SK-N-SH treated with all-trans-retinoic acid at 6 μM for 48 hours (cell line): ENCODE data around the gene GAGE10.

Source experiments
- ATAC-seq: fragments of 200-7000 bp; cut with Tn5 transposase; 3 replicates; pipeline ENCODE4 v1.9.1; 2020; ENCODE audit warnings: mild to moderate bottlenecking, moderate library complexity
- ARNTL ChIP-seq: fragments of 450-650 bp; formaldehyde crosslinking; IDR thresholded peaks from 2 replicates; pipeline ENCODE4 v1.5.0; 2020; ENCODE audit warnings: low read depth, mild to moderate bottlenecking, moderate library complexity, borderline replicate concordance
- CREB5 ChIP-seq: fragments of 250-450 bp; sonication (Bioruptor Pico); IDR thresholded peaks from 2 replicates; pipeline ENCODE4 v1.5.1; 2020; ENCODE audit warnings: low read depth, mild to moderate bottlenecking, moderate library complexity
- CSDC2 ChIP-seq: fragments of 250-450 bp; sonication (Bioruptor Pico); IDR thresholded peaks from 2 replicates; pipeline ENCODE4 v1.5.0; 2020; ENCODE audit warnings: mild to moderate bottlenecking, moderate library complexity
- CSRNP3 ChIP-seq: fragments of 250-450 bp; sonication (Bioruptor Pico); IDR thresholded peaks from 2 replicates; pipeline ENCODE4 v1.5.1; 2021; ENCODE audit warnings: mild to moderate bottlenecking, moderate library complexity
- ESRRG ChIP-seq: fragments of 250-450 bp; sonication (Bioruptor Pico); IDR thresholded peaks from 2 replicates; pipeline ENCODE4 v1.6.1; 2021; ENCODE audit warnings: mild to moderate bottlenecking
- GLIS3 ChIP-seq: fragments of 250-450 bp; sonication (Bioruptor Pico); IDR thresholded peaks from 2 replicates; pipeline ENCODE4 v1.5.0; 2020; ENCODE audit warnings: mild to moderate bottlenecking, moderate library complexity
- ISL1 ChIP-seq: fragments of 250-450 bp; sonication (Bioruptor Pico); IDR thresholded peaks from 2 replicates; pipeline ENCODE4 v2.1.2; 2022; ENCODE audit warnings: mild to moderate bottlenecking, moderate library complexity
- OSR1 ChIP-seq: fragments of 250-450 bp; sonication (Bioruptor Pico); IDR thresholded peaks from 2 replicates; pipeline ENCODE4 v1.8.0; 2022; ENCODE audit warnings: moderate library complexity, mild to moderate bottlenecking, inconsistent platforms
- PATZ1 ChIP-seq: fragments of 250-450 bp; sonication (Bioruptor Pico); IDR thresholded peaks from 2 replicates; pipeline ENCODE4 v1.8.0; 2020; ENCODE audit warnings: mild to moderate bottlenecking, moderate library complexity, borderline replicate concordance
- POU6F1 ChIP-seq: fragments of 250-450 bp; sonication (Bioruptor Pico); IDR thresholded peaks from 2 replicates; pipeline ENCODE4 v1.8.0; 2021; ENCODE audit warnings: low read depth, mild to moderate bottlenecking, moderate library complexity, borderline replicate concordance
- PPARA ChIP-seq: fragments of 250-450 bp; sonication (Bioruptor Pico); IDR thresholded peaks from 2 replicates; pipeline ENCODE4 v1.5.0; 2020; ENCODE audit warnings: mild to moderate bottlenecking, borderline replicate concordance
- RARB ChIP-seq: fragments of 250-450 bp; sonication (Bioruptor Pico); IDR thresholded peaks from 2 replicates; pipeline ENCODE4 v1.8.0; 2021; ENCODE audit warnings: mild to moderate bottlenecking, moderate library complexity
- SNAI2 ChIP-seq: fragments of 250-450 bp; sonication (Bioruptor Pico); IDR thresholded peaks from 2 replicates; pipeline ENCODE4 v1.5.0; 2020; ENCODE audit warnings: mild to moderate bottlenecking, moderate library complexity
- TCF4 ChIP-seq: fragments of 250-450 bp; sonication (Bioruptor Pico); IDR thresholded peaks from 2 replicates; pipeline ENCODE4 v1.8.0; 2021; ENCODE audit warnings: mild to moderate bottlenecking, moderate library complexity, borderline replicate concordance
- TOX ChIP-seq: fragments of 250-450 bp; sonication (Bioruptor Pico); IDR thresholded peaks from 2 replicates; pipeline ENCODE4 v1.8.0; 2021; ENCODE audit warnings: mild to moderate bottlenecking, moderate library complexity, borderline replicate concordance
- TSHZ2 ChIP-seq: fragments of 250-450 bp; sonication (Bioruptor Pico); IDR thresholded peaks from 2 replicates; pipeline ENCODE4 v1.5.0; 2020; ENCODE audit warnings: mild to moderate bottlenecking, moderate library complexity
- ZC3H10 ChIP-seq: fragments of 250-450 bp; sonication (Bioruptor Pico); IDR thresholded peaks from 2 replicates; pipeline ENCODE4 v1.5.1; 2021; ENCODE audit warnings: mild to moderate bottlenecking, moderate library complexity
- ZFP3 ChIP-seq: fragments of 250-450 bp; sonication (Bioruptor Pico); IDR thresholded peaks from 2 replicates; pipeline ENCODE4 v1.5.0; 2020; ENCODE audit warnings: mild to moderate bottlenecking, moderate library complexity
- ZFP30 ChIP-seq: fragments of 450-650 bp; formaldehyde crosslinking; IDR thresholded peaks from 2 replicates; pipeline ENCODE4 v1.5.0; 2022; ENCODE audit warnings: mild to moderate bottlenecking, moderate library complexity
- ZNF565 ChIP-seq: fragments of 450-650 bp; formaldehyde crosslinking; conservative IDR thresholded peaks from 2 replicates; pipeline ENCODE4 v1.5.0; 2020; ENCODE audit warnings: low read depth, mild to moderate bottlenecking, moderate library complexity
- ZNF8 ChIP-seq: fragments of 450-650 bp; formaldehyde crosslinking; IDR thresholded peaks from 2 replicates; pipeline ENCODE4 v1.5.0; 2020; ENCODE audit warnings: mild to moderate bottlenecking, moderate library complexity

The GAGE10 gene

GRCh38 chrX:49257074-49257790, 46.2 kb upstream of the GAGE10 start:
- no peak for TF ChIP-seq GLIS3
- no peak for TF ChIP-seq ZNF565 (CRISPR knock-in tag)
- no peak for TF ChIP-seq ZFP30 (CRISPR knock-in tag)
- TF ChIP-seq ZFP3 = no peak
- TF ChIP-seq OSR1 (CRISPR knock-in tag) = no peak
- TF ChIP-seq TOX = no peak

GRCh38 chrX:49257846-49258748, 45.3 kb upstream of the GAGE10 start:
- no peak for ATAC-seq
- TF ChIP-seq ZFP3 = no peak
- no peak for TF ChIP-seq ISL1
- TF ChIP-seq TCF4 (CRISPR knock-in tag) = no peak
- no peak for TF ChIP-seq ZFP30 (CRISPR knock-in tag)
- no peak for TF ChIP-seq SNAI2 (CRISPR knock-in tag)
- TF ChIP-seq POU6F1 (CRISPR knock-in tag) = no peak
- no peak for TF ChIP-seq GLIS3
- no peak for TF ChIP-seq PATZ1 (CRISPR knock-in tag)
- no peak for TF ChIP-seq CREB5 (CRISPR knock-in tag)
- TF ChIP-seq CSDC2 (CRISPR knock-in tag) = no peak
- no peak for TF ChIP-seq ZC3H10 (CRISPR knock-in tag)
- no peak for TF ChIP-seq OSR1 (CRISPR knock-in tag)
- TF ChIP-seq PPARA (CRISPR knock-in tag) = no peak
- no peak for TF ChIP-seq ESRRG (CRISPR knock-in tag)
- no peak for TF ChIP-seq ZNF565 (CRISPR knock-in tag)
- TF ChIP-seq CSRNP3 = no peak
- TF ChIP-seq TSHZ2 = no peak
- no peak for TF ChIP-seq ARNTL (CRISPR knock-in tag)
- TF ChIP-seq ZNF8 (CRISPR knock-in tag) = no peak
- no peak for TF ChIP-seq RARB (CRISPR knock-in tag)

More at GRCh38 chrX:49257074-49257790, 46.2 kb upstream of the GAGE10 start:
- no peak for ATAC-seq
